MM.1S (cell line): ENCODE results near the gene TRIM52.

ENCODE experiments used
- DNase-seq: peaks from one replicate; pipeline ENCODE4 v3.0.0-alpha.2; 2015
- H2AFZ ChIP-seq: fragments of 300-600 bp; sonication (generic); 2 replicates; pipeline ENCODE4 v1.6.0; 2016; ENCODE audit warnings: antibody characterized with exemption, low read length
- H3F3A ChIP-seq: fragments of 300-600 bp; sonication (generic); 2 replicates; pipeline ENCODE4 v1.6.1; 2016; ENCODE audit warnings: mild to moderate bottlenecking, antibody characterized with exemption, low read length, moderate library complexity, mixed read lengths; ENCODE audit not compliant: insufficient read depth
- H3K27ac ChIP-seq: fragments of 300-600 bp; sonication (generic); 2 replicates; pipeline ENCODE4 v1.5.1; 2016; ENCODE audit warnings: mild to moderate bottlenecking, low read length
- H3K27me3 ChIP-seq: fragments of 300-600 bp; sonication (generic); replicated peaks from 2 replicates; pipeline ENCODE4 v1.6.0; 2016; ENCODE audit warnings: low read length; ENCODE audit not compliant: insufficient read depth
- H3K36me3 ChIP-seq: fragments of 300-600 bp; sonication (generic); replicated peaks from 2 replicates; pipeline ENCODE4 v1.6.1; 2016; ENCODE audit warnings: mild to moderate bottlenecking, low read length, mixed read lengths; ENCODE audit not compliant: insufficient read depth
- H3K4me1 ChIP-seq: fragments of 300-600 bp; sonication (generic); 2 replicates; pipeline ENCODE4 v1.6.1; 2016; ENCODE audit warnings: low read length, mixed read lengths
- H3K4me2 ChIP-seq: fragments of 300-600 bp; sonication (generic); 2 replicates; pipeline ENCODE4 v1.6.0; 2016; ENCODE audit warnings: low read depth, low read length
- H3K4me3 ChIP-seq: fragments of 300-600 bp; sonication (generic); 2 replicates; pipeline ENCODE4 v1.5.1; 2016; ENCODE audit warnings: low read length, mixed read lengths
- H3K79me2 ChIP-seq: fragments of 300-600 bp; sonication (generic); 2 replicates; pipeline ENCODE4 v1.6.1; 2016; ENCODE audit warnings: mixed run types, low read length, mixed read lengths
- H3K9ac ChIP-seq: fragments of 300-600 bp; sonication (generic); 2 replicates; pipeline ENCODE4 v1.6.1; 2016; ENCODE audit warnings: low read length, mixed read lengths
- H3K9me2 ChIP-seq: fragments of 300-600 bp; sonication (generic); replicated peaks from 2 replicates; pipeline ENCODE4 v1.6.1; 2016; ENCODE audit warnings: mild to moderate bottlenecking, low read length, mixed read lengths; ENCODE audit not compliant: insufficient read depth
- H3K9me3 ChIP-seq: fragments of 300-600 bp; sonication (generic); replicated peaks from 2 replicates; pipeline ENCODE4 v1.6.1; 2016; ENCODE audit warnings: mild to moderate bottlenecking, low read length, mixed read lengths; ENCODE audit not compliant: insufficient read depth
- H4K20me1 ChIP-seq: fragments of 300-600 bp; sonication (generic); 2 replicates; pipeline ENCODE4 v1.6.1; 2016; ENCODE audit warnings: mild to moderate bottlenecking, low read length, moderate library complexity, mixed read lengths; ENCODE audit not compliant: insufficient read depth
- CTCF ChIP-seq: fragments of 300-600 bp; sonication (generic); IDR thresholded peaks from 2 replicates; pipeline ENCODE4 v1.5.1; 2016; ENCODE audit warnings: antibody characterized with exemption, low read length, mixed read lengths
- EZH2 ChIP-seq: fragments of 300-600 bp; sonication (generic); optimal IDR thresholded peaks from 2 replicates; pipeline ENCODE3; 2017; ENCODE audit warnings: low read depth, mild to moderate bottlenecking, antibody characterized with exemption, low read length, mixed read lengths
- EZH2phosphoT487 ChIP-seq: fragments of 300-600 bp; sonication (generic); IDR thresholded peaks from 2 replicates; pipeline ENCODE4 v1.6.1; 2018; ENCODE audit warnings: antibody characterized with exemption, low read length

TRIM52 gene

GRCh38 chr5:181235689-181236366 is 25.1 kb downstream of the TRIM52 start:
- peaks cover 53% of the 10 kb centered on the region for H3F3A ChIP-seq

GRCh38 chr5:181235323-181235688 is 25.6 kb downstream of the TRIM52 start:
- H3K36me3 ChIP-seq: peaks cover 31% of the 10 kb centered on the region

More at GRCh38 chr5:181235689-181236366, 25.1 kb downstream of the TRIM52 start:
- H3K4me3 ChIP-seq: no peak overlapping the region
- no peaks in the 10 kb centered on the region for H3K9me3 ChIP-seq
- no peak for TF ChIP-seq EZH2phosphoT487
- H3K9me2 ChIP-seq: no peaks in the 10 kb centered on the region
- peaks cover 31% of the 10 kb centered on the region for H3K36me3 ChIP-seq
- H3K9ac ChIP-seq: no peak overlapping the region
- peaks cover 22% of the 10 kb centered on the region; the same call in 1 of the 2 replicates for H4K20me1 ChIP-seq
- H3K4me1 ChIP-seq: 0 out of 2 replicates have a peak, but pooled peaks cover under 1% of the 10 kb centered on the region
- H2AFZ ChIP-seq: no peak overlapping the region
- no peak overlapping the region for H3K27ac ChIP-seq
- no peaks in the 10 kb centered on the region for H3K27me3 ChIP-seq
- peaks cover 35% of the 10 kb centered on the region for H3K79me2 ChIP-seq
- DNase-seq: no peak
- no peak overlapping the region for H3K4me2 ChIP-seq

GRCh38 chr5:181234455-181235306 is 26.3 kb downstream of the TRIM52 start:
- Histone ChIP-seq H3K9me3 (no peaks in the 10 kb centered on the region), H3K27me3 (no peaks in the 10 kb centered on the region), H2AFZ (no peak overlapping the region), H3F3A (peaks cover 52% of the 10 kb centered on the region), H3K27ac (no peak overlapping the region), H4K20me1 (peaks cover 22% of the 10 kb centered on the region; the same call in 1 of the 2 replicates), H3K36me3 (peaks cover 31% of the 10 kb centered on the region), H3K79me2 (peaks cover 24% of the 10 kb centered on the region), H3K4me1 (0 out of 2 replicates have a peak, but pooled peaks cover 5% of the 10 kb centered on the region), H3K4me2 (no peak overlapping the region), H3K9me2 (no peaks in the 10 kb centered on the region), H3K4me3 (no peak overlapping the region), H3K9ac (no peak overlapping the region)
- TF ChIP-seq CTCF (no peak), EZH2phosphoT487 (no peak), EZH2 (no peak)
- DNase-seq: no peak

More at GRCh38 chr5:181235323-181235688, 25.6 kb downstream of the TRIM52 start:
- no peak for DNase-seq
- Histone ChIP-seq H3K9me2 (no peaks in the 10 kb centered on the region), H3K27me3 (no peaks in the 10 kb centered on the region), H2AFZ (no peak overlapping the region), H3K4me1 (0 out of 2 replicates have a peak, but pooled peaks cover 5% of the 10 kb centered on the region), H3K27ac (no peak overlapping the region), H4K20me1 (peaks cover 22% of the 10 kb centered on the region; the same call in 1 of the 2 replicates), H3F3A (peaks cover 53% of the 10 kb centered on the region), H3K79me2 (peaks cover 30% of the 10 kb centered on the region), H3K4me2 (no peak overlapping the region), H3K9ac (no peak overlapping the region), H3K9me3 (no peaks in the 10 kb centered on the region), H3K4me3 (no peak overlapping the region)
- TF ChIP-seq EZH2 (no peak), CTCF (no peak), EZH2phosphoT487 (no peak)
